ENCODE measurements around the gene SLC45A2.

GRCh38 chr5:34012791-34013190, 28.3 kb upstream of the SLC45A2 start:
- TF ChIP-seq, protein P1, sequence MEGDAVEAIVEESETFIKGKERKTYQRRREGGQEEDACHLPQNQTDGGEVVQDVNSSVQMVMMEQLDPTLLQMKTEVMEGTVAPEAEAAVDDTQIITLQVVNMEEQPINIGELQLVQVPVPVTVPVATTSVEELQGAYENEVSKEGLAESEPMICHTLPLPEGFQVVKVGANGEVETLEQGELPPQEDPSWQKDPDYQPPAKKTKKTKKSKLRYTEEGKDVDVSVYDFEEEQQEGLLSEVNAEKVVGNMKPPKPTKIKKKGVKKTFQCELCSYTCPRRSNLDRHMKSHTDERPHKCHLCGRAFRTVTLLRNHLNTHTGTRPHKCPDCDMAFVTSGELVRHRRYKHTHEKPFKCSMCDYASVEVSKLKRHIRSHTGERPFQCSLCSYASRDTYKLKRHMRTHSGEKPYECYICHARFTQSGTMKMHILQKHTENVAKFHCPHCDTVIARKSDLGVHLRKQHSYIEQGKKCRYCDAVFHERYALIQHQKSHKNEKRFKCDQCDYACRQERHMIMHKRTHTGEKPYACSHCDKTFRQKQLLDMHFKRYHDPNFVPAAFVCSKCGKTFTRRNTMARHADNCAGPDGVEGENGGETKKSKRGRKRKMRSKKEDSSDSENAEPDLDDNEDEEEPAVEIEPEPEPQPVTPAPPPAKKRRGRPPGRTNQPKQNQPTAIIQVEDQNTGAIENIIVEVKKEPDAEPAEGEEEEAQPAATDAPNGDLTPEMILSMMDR (IDR thresholded peaks at IDR 0.05; ENCODE audit: insufficient read depth, low read length, poor library complexity, severe bottlenecking): no peak
- no peak for TF ChIP-seq EZH2phosphoT487 (conservative IDR thresholded peaks at IDR 0.05; ENCODE audit: low read length)
